HCT116 (cell line): ENCODE measurements around the gene CADM3. TPM values are rescaled to one million over a fixed set of nuclear protein-coding genes. Genes with fewer than 3 reads are reported as not detected.

Experiments used
- ATAC-seq: fragments of 200-7000 bp; cut with Tn5 transposase; 2 replicates; pipeline ENCODE4 v1.9.1; 2020; ENCODE audit warnings: mild to moderate bottlenecking, moderate library complexity
- BruUV-seq: library from RNA; stranded (reverse); fragments of 400-500 nt; replicated peaks from 2 replicates; lab custom pipeline; 2021; lab: Mats Ljungman, UMichigan
- CTCF ChIA-PET: fragments of 300-600 bp; sonication (Branson Sonifier 250); formaldehyde crosslinking; loops from one replicate; lab custom pipeline; 2021; ENCODE audit warnings: antibody characterized with exemption; lab: Charles Lee
- POLR2A ChIA-PET: fragments of 300-600, 350-600 bp; sonication (Branson Sonifier 250); formaldehyde crosslinking; loops from one replicate; lab custom pipeline; 2021; ENCODE audit warnings: antibody characterized with exemption; lab: Charles Lee
- RAD21 ChIA-PET, 2 experiments: fragments of 300-600 bp; sonication (Branson Sonifier 250); formaldehyde crosslinking; loops; one replicate each; lab custom pipeline; 2023; ENCODE audit warnings: low total read pairs in 2 of 2; ENCODE audit not compliant: uncharacterized antibody in 2 of 2, unreplicated experiment in 2 of 2, low non-redundant PET in 1 of 2; lab: Charles Lee
- DNase-seq: peaks from one replicate; pipeline ENCODE4 v3.0.0-alpha.2; 2010; ENCODE audit warnings: low read depth, low spot score
- H2AFZ ChIP-seq: fragments of 200-600 bp; shearing (Covaris generic), sonication (generic); 2 replicates; pipeline ENCODE4 v1.6.1; 2017; ENCODE audit warnings: low read depth, mixed run types, mixed read lengths, antibody characterized with exemption, low read length; ENCODE audit not compliant: poor library complexity, severe bottlenecking
- H3K27ac ChIP-seq: 2 replicates; pipeline ENCODE4 v1.5.1; 2012; ENCODE audit warnings: low read depth, low read length
- H3K27me3 ChIP-seq: fragments of 200-600 bp; sonication (generic); 2 replicates; pipeline ENCODE4 v1.6.1; 2016; ENCODE audit warnings: mixed run types, low read length, mixed read lengths; ENCODE audit not compliant: insufficient read depth
- H3K36me3 ChIP-seq, 2 experiments: fragments of 200-500 bp in 1 of 2; fragments of 200-600 bp in 1 of 2; sonication (Bioruptor generic) in 1 of 2; sonication (generic) in 1 of 2; 2 replicates each; pipeline versions ENCODE4 v1.5.1 to v1.6.1; 2014 to 2016; ENCODE audit warnings: low read length in 2 of 2, inconsistent platforms in 1 of 2, mixed read lengths in 1 of 2, mixed run types in 1 of 2; ENCODE audit not compliant: insufficient read depth in 2 of 2, control insufficient read depth in 1 of 2
- H3K4me1 ChIP-seq, 2 experiments: fragments of 200-600 bp in 1 of 2; sonication (generic) in 1 of 2; 2 replicates each; pipeline versions ENCODE4 v1.5.1 to v1.6.1; 2012 to 2017; ENCODE audit warnings: low read length in 2 of 2, inconsistent platforms in 1 of 2, mild to moderate bottlenecking in 1 of 2, mixed read lengths in 1 of 2, mixed run types in 1 of 2, moderate library complexity in 1 of 2; ENCODE audit not compliant: insufficient read depth in 2 of 2, control insufficient read depth in 1 of 2
- H3K4me2 ChIP-seq: fragments of 200-600 bp; sonication (generic); 2 replicates; pipeline ENCODE4 v1.6.1; 2017; ENCODE audit warnings: mixed run types, low read length, mixed read lengths
- H3K4me3 ChIP-seq, 2 experiments: fragments of 200-600 bp in 1 of 2; sonication (generic) in 1 of 2; replicated peaks in 1 of 2; 2 replicates each; pipeline ENCODE4 v1.5.1; 2011 to 2016; ENCODE audit warnings: low read length in 2 of 2, control low read depth in 1 of 2, low read depth in 1 of 2, mild to moderate bottlenecking in 1 of 2, mixed read lengths in 1 of 2, mixed run types in 1 of 2
- H3K79me2 ChIP-seq: fragments of 200-600 bp; sonication (generic); 2 replicates; pipeline ENCODE4 v1.6.1; 2017; ENCODE audit warnings: mild to moderate bottlenecking, mixed run types, low read length, moderate library complexity, mixed read lengths; ENCODE audit not compliant: insufficient read depth
- H3K9ac ChIP-seq: fragments of 200-600 bp; sonication (generic); 2 replicates; pipeline ENCODE4 v1.6.1; 2016; ENCODE audit warnings: low read length, mixed read lengths
- H3K9me2 ChIP-seq: fragments of 200-600 bp; sonication (generic), shearing (Covaris generic); 2 replicates; pipeline ENCODE4 v1.6.1; 2017; ENCODE audit warnings: mixed run types, mild to moderate bottlenecking, moderate library complexity; ENCODE audit not compliant: insufficient read depth
- H3K9me3 ChIP-seq, 2 experiments: fragments of 200-500 bp in 1 of 2; fragments of 200-600 bp in 1 of 2; sonication (Bioruptor generic) in 1 of 2; sonication (generic) in 1 of 2; 2 replicates each; pipeline ENCODE4 v1.6.1; 2014 to 2017; ENCODE audit warnings: low read length in 2 of 2, mixed read lengths in 2 of 2, inconsistent platforms in 1 of 2, low read depth in 1 of 2, mild to moderate bottlenecking in 1 of 2, mixed run types in 1 of 2, moderate library complexity in 1 of 2; ENCODE audit not compliant: control insufficient read depth in 1 of 2, insufficient read depth in 1 of 2
- H4K20me1 ChIP-seq: fragments of 200-600 bp; sonication (generic), shearing (Covaris generic); 2 replicates; pipeline ENCODE4 v1.6.1; 2017; ENCODE audit warnings: mixed run types, mild to moderate bottlenecking, moderate library complexity; ENCODE audit not compliant: insufficient read depth
- ATF3 ChIP-seq: IDR thresholded peaks from 2 replicates; pipeline ENCODE4 v1.6.1; 2012
- CEBPB ChIP-seq: IDR thresholded peaks from 2 replicates; pipeline ENCODE4 v1.6.1; 2012; ENCODE audit warnings: low read depth
- CTCF ChIP-seq, 3 experiments: fragments of 200-600 bp in 1 of 3; sonication (generic) in 1 of 3; IDR thresholded peaks in 2 of 3; conservative IDR thresholded peaks in 1 of 3; 2 replicates each; pipeline ENCODE4 v1.5.1; 2012 to 2017; ENCODE audit warnings: low read depth in 2 of 3, low read length in 2 of 3, antibody characterized with exemption in 1 of 3, borderline replicate concordance in 1 of 3, control low read depth in 1 of 3, mild to moderate bottlenecking in 1 of 3, mixed read lengths in 1 of 3, mixed run types in 1 of 3, moderate library complexity in 1 of 3; ENCODE audit not compliant: insufficient read depth in 1 of 3
- ELF1 ChIP-seq: IDR thresholded peaks from 2 replicates; pipeline ENCODE4 v1.6.1; 2012; ENCODE audit warnings: low read depth, borderline replicate concordance
- EZH2 ChIP-seq: fragments of 200-600 bp; sonication (generic); IDR thresholded peaks from 2 replicates; pipeline ENCODE4 v1.6.1; 2017; ENCODE audit warnings: antibody characterized with exemption, mixed run types
- EZH2phosphoT487 ChIP-seq: fragments of 200-600 bp; IDR thresholded peaks from 2 replicates; pipeline ENCODE4 v1.6.1; 2018; ENCODE audit warnings: antibody characterized with exemption, borderline replicate concordance
- FOSL1 ChIP-seq: IDR thresholded peaks from 2 replicates; pipeline ENCODE4 v1.6.1; 2012; ENCODE audit warnings: low read depth
- POLR2A ChIP-seq: IDR thresholded peaks from 2 replicates; pipeline ENCODE4 v1.7.0; 2011; ENCODE audit warnings: borderline replicate concordance; ENCODE audit not compliant: insufficient read depth, insufficient read length; ENCODE audit errors: extremely low read depth
- POLR2AphosphoS5 ChIP-seq: IDR thresholded peaks from 2 replicates; pipeline ENCODE4 v1.6.1; 2011; ENCODE audit warnings: mild to moderate bottlenecking, low read depth, low read length, moderate library complexity
- RAD21 ChIP-seq: IDR thresholded peaks from 2 replicates; pipeline ENCODE4 v1.6.1; 2012; ENCODE audit warnings: low read depth, mild to moderate bottlenecking
- REST ChIP-seq: IDR thresholded peaks from 2 replicates; pipeline ENCODE4 v1.6.1; 2012; ENCODE audit warnings: low read depth
- SIN3A ChIP-seq: IDR thresholded peaks from 2 replicates; pipeline ENCODE4 v1.6.1; 2012; ENCODE audit warnings: low read depth
- TCF7L2 ChIP-seq: IDR thresholded peaks from 2 replicates; pipeline ENCODE4 v1.7.0; 2011; ENCODE audit warnings: borderline replicate concordance, inconsistent platforms; ENCODE audit not compliant: insufficient read depth, insufficient read length; ENCODE audit errors: extremely low read depth
- YY1 ChIP-seq: IDR thresholded peaks from 2 replicates; pipeline ENCODE4 v1.6.1; 2011; ENCODE audit warnings: low read length, low read depth, moderate library complexity, mild to moderate bottlenecking; ENCODE audit not compliant: insufficient replicate concordance; ENCODE audit errors: extremely low read depth
- ZBTB33 ChIP-seq: IDR thresholded peaks from 2 replicates; pipeline ENCODE4 v1.6.1; 2011; ENCODE audit warnings: mild to moderate bottlenecking, low read length, moderate library complexity; ENCODE audit not compliant: insufficient replicate concordance; ENCODE audit errors: extremely low read depth
- ZFX ChIP-seq: fragments of 450-650 bp; IDR thresholded peaks from 2 replicates; pipeline ENCODE4 v1.6.1; 2017
- intact Hi-C: fragments of 100-400 bp; cut with micrococcal nuclease; formaldehyde crosslinking; loops from 2 replicates; pipeline ENCODE4 v1.10.0; 2022
- total RNA-seq: library from RNA; stranded (reverse); gene quantifications from one replicate; pipeline ENCODE4 v1.2.1, GENCODE V29; 2021; ENCODE audit not compliant: unreplicated experiment

CADM3 gene
- total RNA-seq, 1 experiment from 2014 or later, result not detected

- TF ChIP-seq CTCF (IDR thresholded peaks at IDR 0.05 in 2 of 3, conservative IDR thresholded peaks at IDR 0.05 in 1 of 3; ENCODE audit: borderline replicate concordance in 1 of 3, insufficient read depth in 1 of 3, low read depth in 2 of 3, low read length in 2 of 3) (no peak), ATF3 (no peak), ELF1 (no peak), YY1 (no peak), RAD21 (no peak), FOSL1 (no peak), ZFX (no peak)
These were observed 12.8 kb downstream of the CADM3 start (continued) for GRCh38 chr1:159184201-159184600.

- CTCF ChIA-PET, result no interaction called here
- H3K4me2 ChIP-seq, result no peak overlapping the region
- TF ChIP-seq ZFX (no peak), TCF7L2 (no peak), REST (no peak), POLR2A (no peak), ATF3 (no peak), CEBPB (no peak), SIN3A (no peak), ZBTB33 (no peak), POLR2AphosphoS5 (no peak), FOSL1 (no peak), EZH2 (no peak), EZH2phosphoT487 (no peak)
- TF ChIP-seq, all 23 proteins: peak for 0
- ATAC-seq (no peak), DNase-seq (no peak)
- Histone ChIP-seq H4K20me1 (no peaks in the 10 kb centered on the region), H3K9ac (no peak overlapping the region), H3K36me3 (no peaks in the 10 kb centered on the region), H3K9me3 (no peaks in the 10 kb centered on the region), H3K27me3 (peaks cover 63% of the 10 kb centered on the region), H3K9me2 (no peaks in the 10 kb centered on the region), H3K4me1 (no peaks in the 10 kb centered on the region), H2AFZ (no peak overlapping the region), H3K4me3 (no peak overlapping the region), H3K79me2 (no peaks in the 10 kb centered on the region), H3K27ac (no peak overlapping the region)
- ChIA-PET POLR2A (no interaction called here), RAD21 (no interaction called here)
- BruUV-seq, result no TSS peak
- intact Hi-C loops, result no loop called here
These were observed 13.7 kb downstream of the CADM3 start for GRCh38 chr1:159185121-159185520.
